Epidermal melanocyte (primary cell): Measurements from ENCODE around the gene FAM20C.

Source experiments
- DNase-seq: peaks from one replicate; pipeline ENCODE4 v3.0.0; 2011; ENCODE audit warnings: low spot score; ENCODE audit not compliant: insufficient read length

FAM20C gene

GRCh38 chr7:158771-159170 is 33.6 kb upstream of the FAM20C start:
- DNase-seq: no peak

GRCh38 chr7:159370-160270 is 32.8 kb upstream of the FAM20C start:
- no peak for DNase-seq

GRCh38 chr7:160958-161725 is 31.2 kb upstream of the FAM20C start:
- DNase-seq: no peak

DNA sequence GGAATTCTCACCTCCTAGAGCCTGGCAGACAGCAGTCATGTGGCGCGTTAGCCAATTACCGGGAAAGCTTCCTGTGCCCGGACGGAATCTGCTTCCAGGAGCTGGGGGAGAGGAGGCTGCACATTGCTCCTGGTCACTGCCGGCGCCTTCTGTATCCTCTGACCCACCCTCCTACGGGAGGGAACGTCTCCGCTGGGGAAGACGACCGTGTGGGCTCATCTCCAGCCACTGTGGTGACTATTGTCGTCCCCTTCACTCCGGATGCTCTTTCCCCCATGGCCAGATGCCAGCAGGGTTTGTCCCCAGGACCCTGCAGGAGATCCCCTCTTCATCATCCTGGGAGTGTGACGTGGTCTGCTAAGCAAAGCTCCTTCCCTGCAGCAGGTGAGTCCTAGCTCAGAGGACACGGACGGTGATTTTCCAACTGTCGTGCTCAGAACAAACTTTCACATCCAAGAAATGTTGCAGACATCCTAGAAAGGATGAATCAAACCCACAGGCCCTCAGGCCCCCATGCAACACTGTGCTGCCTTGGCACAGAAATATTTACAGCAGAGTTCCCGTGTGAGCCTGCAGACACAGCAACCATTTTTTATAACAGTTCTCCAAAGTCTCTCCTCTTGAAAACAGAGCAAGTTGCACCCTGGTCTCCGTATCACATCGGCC is 29.6 kb upstream of the FAM20C start:
- DNase-seq: no peak

DNA sequence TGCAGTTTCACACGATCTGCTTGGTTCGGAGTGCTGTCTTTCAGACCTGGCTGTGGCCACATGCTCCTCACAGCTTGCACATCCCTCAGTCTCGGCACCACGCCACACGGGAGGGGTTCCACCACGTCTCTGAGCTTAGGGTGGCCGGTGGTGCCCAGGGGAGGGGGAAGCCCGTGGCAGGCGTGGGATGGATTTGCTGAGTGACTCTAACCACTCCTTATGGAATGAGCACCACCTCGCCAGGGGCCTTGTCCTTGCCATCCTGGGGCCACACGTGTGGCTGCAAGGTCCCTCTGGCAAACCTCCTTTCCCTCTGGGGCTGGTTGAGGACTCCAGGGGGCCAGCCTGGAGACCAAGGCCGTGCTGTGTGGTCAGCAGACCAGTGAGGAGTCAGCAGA is 29.1 kb upstream of the FAM20C start:
- no peak for DNase-seq

- no peak for DNase-seq
Observed at GRCh38 chr7:163971-164881, 28.1 kb upstream of the FAM20C start.

DNA sequence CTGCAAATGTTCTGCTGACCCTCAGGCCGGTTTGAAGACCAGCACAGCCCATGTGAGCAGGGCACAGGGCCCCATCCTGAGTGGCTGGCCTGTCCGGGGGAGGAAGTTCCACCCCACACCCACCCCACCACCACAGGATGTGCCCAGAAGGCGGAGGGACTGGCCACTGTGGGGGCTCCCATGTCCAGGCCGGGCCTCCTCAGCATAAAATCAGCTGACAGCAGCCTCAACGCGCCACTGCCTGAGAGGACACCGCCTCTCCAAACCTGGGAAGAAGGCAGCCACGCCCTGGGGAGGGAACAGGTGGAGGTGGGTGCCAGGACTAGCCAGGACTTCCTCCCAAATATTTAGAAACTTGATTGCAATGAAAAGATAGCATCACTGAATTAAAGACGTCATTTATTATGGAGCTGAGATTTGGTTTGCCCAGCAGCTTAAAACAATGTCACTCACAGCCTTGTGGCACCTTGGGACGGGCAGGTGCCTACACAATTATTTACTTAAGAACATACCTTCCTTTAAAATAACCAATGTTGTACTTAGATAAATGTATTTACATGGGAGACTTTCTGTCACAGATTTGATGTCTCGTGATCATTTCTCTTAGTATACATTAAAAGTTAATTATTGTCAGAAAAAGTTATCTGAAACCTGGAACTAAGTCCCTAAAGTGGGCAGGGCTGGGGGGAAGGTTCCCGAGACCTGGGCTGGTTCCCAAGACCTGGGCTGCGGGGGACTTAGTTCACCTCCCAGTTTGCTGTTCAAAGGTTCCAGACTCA is 27.3 kb upstream of the FAM20C start:
- no peak for DNase-seq

DNA sequence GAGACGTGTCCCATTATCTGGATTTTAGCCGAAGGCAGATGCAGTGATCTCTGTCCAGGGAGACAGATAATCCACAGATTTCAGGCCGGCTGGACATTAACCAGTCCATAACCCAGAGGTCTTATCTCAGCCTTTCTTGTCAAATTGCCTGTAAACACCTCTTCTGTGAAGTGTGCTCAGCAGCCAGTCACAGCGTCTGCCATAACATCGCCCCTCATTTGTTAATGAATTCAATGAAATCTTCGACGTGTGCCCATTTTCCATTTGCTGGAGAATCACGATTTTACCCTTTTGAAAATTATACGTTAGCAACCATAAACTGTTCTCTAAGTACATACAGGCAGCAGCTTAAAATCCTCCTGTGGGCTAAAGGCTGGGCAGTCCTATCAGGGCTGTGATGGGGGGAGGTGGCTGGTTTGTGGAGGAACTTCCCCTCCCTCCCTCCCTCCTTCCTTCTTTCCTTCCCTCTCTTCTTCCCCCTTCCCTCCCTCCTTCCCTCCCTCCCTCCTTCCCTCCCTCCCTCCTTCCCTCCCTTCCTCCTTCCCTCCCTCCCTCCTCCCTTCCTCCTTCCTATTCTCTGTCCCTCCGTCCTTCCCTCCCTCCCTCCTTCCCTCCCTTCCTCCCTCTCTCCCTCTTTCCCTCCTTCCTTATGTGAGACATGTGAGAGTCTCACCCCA is 26.6 kb upstream of the FAM20C start:
- DNase-seq: no peak

- DNase-seq: peak; percentile 55
Observed at GRCh38 chr7:166338-167060, 25.9 kb upstream of the FAM20C start.

- DNase-seq: no peak
Observed at GRCh38 chr7:167090-167855, 25.1 kb upstream of the FAM20C start.

DNA sequence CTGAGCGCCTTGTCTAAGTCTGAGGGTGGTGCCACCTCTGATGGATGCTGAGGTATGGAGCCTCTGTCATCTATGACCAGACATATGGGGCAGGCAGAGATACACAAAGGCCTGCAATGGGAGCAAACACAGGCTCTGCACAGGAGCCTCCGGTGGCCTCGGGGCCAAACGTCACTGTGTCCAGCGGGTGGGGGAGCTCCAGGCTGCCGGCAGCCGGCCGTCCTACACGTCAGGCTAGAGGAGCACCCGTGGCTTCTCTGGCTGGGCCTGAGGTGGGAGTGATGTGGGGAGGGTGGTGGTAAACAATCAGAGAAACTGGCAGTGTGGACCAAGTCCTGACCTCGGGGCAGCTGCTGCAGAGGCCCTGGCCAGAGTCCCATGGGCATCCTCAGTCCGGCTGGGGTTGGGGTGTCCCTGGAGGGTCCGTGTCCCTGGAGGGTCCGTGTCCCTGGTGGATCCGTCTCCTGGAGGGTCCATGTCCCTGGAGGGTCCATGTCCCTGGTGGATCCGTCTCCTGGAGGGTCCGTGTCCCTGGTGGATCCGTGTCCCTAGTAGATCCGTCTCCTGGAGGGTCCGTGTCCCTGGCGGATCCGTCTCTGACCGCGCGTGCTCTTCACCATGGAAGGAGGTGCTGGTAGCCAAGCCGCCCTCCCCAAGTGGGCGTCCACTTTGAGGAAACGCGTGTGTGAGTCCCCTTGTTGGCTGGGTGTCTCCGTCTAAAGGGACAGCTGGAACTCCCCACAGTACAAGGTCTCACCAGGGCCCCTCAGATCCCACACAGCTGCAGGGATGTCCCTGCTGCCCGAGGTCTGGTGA is 24.2 kb upstream of the FAM20C start:
- no peak for DNase-seq

DNA sequence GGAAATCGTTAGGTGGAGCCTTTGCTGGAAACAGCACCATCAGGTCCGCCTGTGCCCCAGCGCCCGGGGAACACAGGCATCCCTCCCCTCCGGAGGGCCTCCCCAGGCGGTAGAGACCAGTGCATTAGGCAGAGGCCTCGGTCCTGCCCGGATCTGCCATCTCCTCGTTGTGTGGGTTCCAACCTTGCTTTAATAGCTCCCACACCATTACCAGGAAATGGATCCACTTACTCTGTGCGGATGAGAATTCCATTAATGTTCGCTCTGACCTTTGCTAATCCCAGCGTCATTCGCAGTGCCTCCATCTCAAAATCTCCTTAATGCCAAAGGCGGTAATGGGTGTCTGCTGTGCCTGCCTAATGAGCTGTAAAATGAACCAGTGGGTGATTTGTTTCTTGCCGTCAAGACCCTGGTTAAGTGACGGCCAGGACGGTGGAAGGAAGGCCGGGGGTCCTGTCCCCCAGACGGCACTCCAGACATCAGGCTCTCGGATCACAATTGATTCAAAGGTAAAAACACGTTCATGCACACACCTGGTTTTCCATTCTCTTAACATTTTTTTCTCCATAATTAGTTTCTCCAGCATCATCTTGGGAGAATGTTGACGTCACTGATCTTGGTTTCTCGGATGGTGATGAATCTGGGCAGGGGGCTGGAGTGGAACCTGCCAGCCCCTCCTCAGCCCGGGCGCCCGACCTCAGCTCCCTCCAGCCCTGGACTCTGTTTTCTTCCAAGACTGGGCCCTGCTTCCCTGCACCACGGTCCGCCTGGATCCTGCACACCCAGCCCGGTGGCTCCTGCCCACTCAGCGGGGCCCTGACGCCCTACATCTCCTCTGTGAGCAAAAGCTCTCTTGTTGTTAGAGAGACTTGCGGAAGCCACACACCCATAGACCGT is 22.8 kb upstream of the FAM20C start:
- no peak for DNase-seq

- DNase-seq: no peak
Observed at GRCh38 chr7:170551-171363, 21.6 kb upstream of the FAM20C start.

DNA sequence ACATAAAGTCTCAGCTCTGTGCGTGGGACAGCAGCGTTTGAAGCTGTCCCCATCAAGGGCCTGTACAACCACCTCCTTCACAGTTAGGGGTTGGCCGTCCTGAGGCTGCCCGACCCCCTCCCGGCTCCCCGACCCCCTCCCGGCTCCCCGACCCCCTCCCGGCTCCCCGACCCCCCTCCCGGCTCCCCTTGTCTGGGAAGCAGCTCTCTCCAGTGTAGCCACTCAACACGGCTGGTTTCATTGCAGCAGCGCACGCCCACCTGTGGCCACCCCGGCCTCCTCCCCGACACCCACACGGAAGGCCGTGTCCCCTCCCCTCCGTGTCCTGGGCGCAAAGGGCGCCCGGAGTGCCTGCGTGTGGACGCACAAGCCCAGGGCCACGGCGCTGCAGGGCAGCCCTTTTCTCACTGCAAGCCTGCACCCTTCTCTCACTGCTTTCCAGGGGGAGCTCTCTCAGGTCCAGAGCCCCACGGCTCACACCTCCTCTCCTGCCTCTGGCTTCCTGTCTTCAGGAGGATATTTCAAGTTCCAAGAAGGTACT is 20.9 kb upstream of the FAM20C start:
- no peak for DNase-seq

- DNase-seq: no peak
Observed at GRCh38 chr7:171912-172515, 20.4 kb upstream of the FAM20C start.
